Measurements from ENCODE around the gene CDC20B.

Gene CDC20B

GRCh38 chr5:55176176-55176818, 3.3 kb upstream of the CDC20B start:
- no peak overlapping the region for H3K9ac ChIP-seq (ENCODE audit: low read length)

DNA sequence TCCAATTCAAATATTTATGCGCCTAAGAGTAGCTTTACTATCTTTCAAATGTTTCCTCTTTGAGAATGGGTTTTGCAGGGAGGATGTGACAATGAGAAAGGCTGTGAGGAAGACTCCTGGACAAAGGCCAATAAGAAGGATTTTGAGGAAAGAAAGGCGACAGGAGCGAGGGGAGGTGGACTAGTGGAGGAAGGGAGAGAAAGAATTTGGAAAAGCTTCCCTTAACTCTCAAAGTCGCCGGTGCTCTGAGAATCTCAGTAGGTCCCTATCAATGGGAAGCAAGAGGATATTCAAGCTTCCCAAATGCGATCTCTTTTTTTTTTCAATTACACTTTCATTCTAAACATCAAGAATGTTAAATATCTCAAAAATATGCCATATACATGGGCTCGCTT, 2.8 kb upstream of the CDC20B start:
- H3K27me3 ChIP-seq (ENCODE audit: insufficient read depth, low read length), result no peaks in the 10 kb centered on the region
- H3K4me3 ChIP-seq (ENCODE audit: low read depth, low read length, poor library complexity, severe bottlenecking), result peak overlapping the region; percentile 49
- no peaks in the 10 kb centered on the region for H4K20me1 ChIP-seq (ENCODE audit: insufficient read depth, low read length)
- no peak overlapping the region for H2AFZ ChIP-seq (ENCODE audit: low read length)
- peaks cover 31% of the 10 kb centered on the region for H3K4me1 ChIP-seq (ENCODE audit: insufficient read depth, low read length, severe bottlenecking)
- H3K27ac ChIP-seq (ENCODE audit: low read depth, low read length, poor library complexity, severe bottlenecking), result no peak overlapping the region
- no peaks in the 10 kb centered on the region for H3K9me2 ChIP-seq (ENCODE audit: low read depth, low read length)
- H3F3A ChIP-seq (ENCODE audit: insufficient read depth, low read length), result no peaks in the 10 kb centered on the region
- no peaks in the 10 kb centered on the region for H3K36me3 ChIP-seq (ENCODE audit: insufficient read depth, low read length)
- no peak for TF ChIP-seq EZH2 (IDR thresholded peaks at IDR 0.05; ENCODE audit: borderline replicate concordance, low read length)
- TF ChIP-seq CTCF (IDR thresholded peaks at IDR 0.05; ENCODE audit: low read length), result no peak
- H3K79me2 ChIP-seq (ENCODE audit: insufficient read depth, low read length), result no peaks in the 10 kb centered on the region
- no peak overlapping the region for H3K9ac ChIP-seq (ENCODE audit: low read length)
- H3K4me2 ChIP-seq (ENCODE audit: low read length), result peak overlapping the region; percentile 81
- H3K9me3 ChIP-seq (ENCODE audit: low read length), result no peaks in the 10 kb centered on the region

More at GRCh38 chr5:55176176-55176818, 3.3 kb upstream of the CDC20B start:
- H2AFZ ChIP-seq (ENCODE audit: low read length), result no peak overlapping the region
- H3K9me3 ChIP-seq (ENCODE audit: low read length), result no peaks in the 10 kb centered on the region
- H3K4me2 ChIP-seq (ENCODE audit: low read length), result peak overlapping the region; percentile 81
- H3K27ac ChIP-seq (ENCODE audit: low read depth, low read length, poor library complexity, severe bottlenecking), result no peak overlapping the region
- H3K4me3 ChIP-seq (ENCODE audit: low read depth, low read length, poor library complexity, severe bottlenecking), result peak overlapping the region; percentile 49
- no peaks in the 10 kb centered on the region for H4K20me1 ChIP-seq (ENCODE audit: insufficient read depth, low read length)
- no peaks in the 10 kb centered on the region for H3K9me2 ChIP-seq (ENCODE audit: low read depth, low read length)
- peaks cover 31% of the 10 kb centered on the region for H3K4me1 ChIP-seq (ENCODE audit: insufficient read depth, low read length, severe bottlenecking)
- no peaks in the 10 kb centered on the region for H3K79me2 ChIP-seq (ENCODE audit: insufficient read depth, low read length)
- H3F3A ChIP-seq (ENCODE audit: insufficient read depth, low read length), result no peaks in the 10 kb centered on the region
- H3K27me3 ChIP-seq (ENCODE audit: insufficient read depth, low read length), result no peaks in the 10 kb centered on the region
- no peak for TF ChIP-seq EZH2 (IDR thresholded peaks at IDR 0.05; ENCODE audit: borderline replicate concordance, low read length)
- no peaks in the 10 kb centered on the region for H3K36me3 ChIP-seq (ENCODE audit: insufficient read depth, low read length)

GRCh38 chr5:55173687-55174230, 782 bp upstream of the CDC20B start:
- no peaks in the 10 kb centered on the region for H3K9me3 ChIP-seq (ENCODE audit: low read length)
- H3K27ac ChIP-seq (ENCODE audit: low read depth, low read length, poor library complexity, severe bottlenecking), result no peak overlapping the region
- H3K4me1 ChIP-seq (ENCODE audit: insufficient read depth, low read length, severe bottlenecking), result peaks cover 31% of the 10 kb centered on the region
- no peaks in the 10 kb centered on the region for H3K27me3 ChIP-seq (ENCODE audit: insufficient read depth, low read length)
- H3K36me3 ChIP-seq (ENCODE audit: insufficient read depth, low read length), result no peaks in the 10 kb centered on the region
- H3K9me2 ChIP-seq (ENCODE audit: low read depth, low read length), result no peaks in the 10 kb centered on the region
- peak overlapping the region; percentile 65 for H3K4me3 ChIP-seq (ENCODE audit: low read depth, low read length, poor library complexity, severe bottlenecking)
- H3K9ac ChIP-seq (ENCODE audit: low read length), result peak overlapping the region; percentile 34; the same call in 1 of the 2 replicates
- H3K4me2 ChIP-seq (ENCODE audit: low read length), result peak overlapping the region; percentile 68
- TF ChIP-seq EZH2 (IDR thresholded peaks at IDR 0.05; ENCODE audit: borderline replicate concordance, low read length) (no peak), CTCF (IDR thresholded peaks at IDR 0.05; ENCODE audit: low read length) (no peak)
- peak overlapping the region; percentile 31; the same call in 1 of the 2 replicates for H2AFZ ChIP-seq (ENCODE audit: low read length)
- no peaks in the 10 kb centered on the region for H4K20me1 ChIP-seq (ENCODE audit: insufficient read depth, low read length)
- H3F3A ChIP-seq (ENCODE audit: insufficient read depth, low read length), result no peaks in the 10 kb centered on the region
- no peaks in the 10 kb centered on the region for H3K79me2 ChIP-seq (ENCODE audit: insufficient read depth, low read length)

Measured in OCI-LY1 (cell line).